MCF 10A (cell line): ENCODE measurements around the gene ARHGAP19. TPM values are rescaled to one million over a fixed set of nuclear protein-coding genes. Genes with fewer than 3 reads are reported as not detected.

ENCODE experiments used
- BruUV-seq: library from RNA; stranded (reverse); fragments of 400-500 nt; replicated peaks from 2 replicates; lab custom pipeline; 2021; lab: Mats Ljungman, UMichigan
- CTCF ChIA-PET: fragments of 300-600 bp; sonication (Branson Sonifier 250); formaldehyde crosslinking; extraction: SDS; loops from one replicate; lab custom pipeline; 2021; ENCODE audit warnings: antibody characterized with exemption, inconsistent platforms; lab: Yijun Ruan, JAX
- POLR2A ChIA-PET: fragments of 300-600, 350-650 bp; sonication (Branson Sonifier 250); formaldehyde crosslinking; extraction: SDS; loops from one replicate; lab custom pipeline; 2020; ENCODE audit warnings: antibody characterized with exemption, inconsistent platforms; lab: Yijun Ruan, JAX
- DNase-seq: peaks from one replicate; pipeline ENCODE4 v3.0.0-alpha.2; 2018; ENCODE audit not compliant: unreplicated experiment
- H3K27ac Mint-ChIP-seq: one replicate; pipeline ENCODE4 v1.8.0; 2022; ENCODE audit warnings: mild to moderate bottlenecking, low read depth, mixed read lengths; ENCODE audit not compliant: unreplicated experiment
- H3K27me3 Mint-ChIP-seq: one replicate; pipeline ENCODE4 v1.8.0; 2022; ENCODE audit warnings: mixed read lengths; ENCODE audit not compliant: insufficient read depth, unreplicated experiment
- H3K36me3 Mint-ChIP-seq: one replicate; pipeline ENCODE4 v1.8.0; 2022; ENCODE audit warnings: mild to moderate bottlenecking, moderate library complexity, mixed read lengths; ENCODE audit not compliant: insufficient read depth, unreplicated experiment
- H3K4me1 Mint-ChIP-seq: one replicate; pipeline ENCODE4 v1.8.0; 2022; ENCODE audit warnings: mixed read lengths; ENCODE audit not compliant: insufficient read depth, unreplicated experiment
- H3K4me3 Mint-ChIP-seq: one replicate; pipeline ENCODE4 v1.8.0; 2022; ENCODE audit warnings: mild to moderate bottlenecking, moderate library complexity, mixed read lengths; ENCODE audit not compliant: unreplicated experiment
- H3K9me3 Mint-ChIP-seq: one replicate; pipeline ENCODE4 v1.8.0; 2022; ENCODE audit warnings: mixed read lengths; ENCODE audit not compliant: unreplicated experiment
- CTCF ChIP-seq: fragments of 200-600 bp; IDR thresholded peaks from one replicate; pipeline ENCODE4 v1.8.0; 2022; ENCODE audit warnings: antibody characterized with exemption, mild to moderate bottlenecking; ENCODE audit not compliant: unreplicated experiment
- intact Hi-C: fragments of 100-400 bp; cut with micrococcal nuclease; formaldehyde crosslinking; loops from 2 replicates; pipeline ENCODE4 v1.14.1; 2022
- total RNA-seq: library from RNA; stranded (reverse); gene quantifications from 2 replicates; pipeline ENCODE4 v1.2.3, GENCODE V29; 2022

The ARHGAP19 gene
- total RNA-seq, 1 experiment from 2014 or later, result 11.7 TPM

GRCh38 chr10:97176226-97176625 lies 116.2 kb downstream of the ARHGAP19 start:
- ChIA-PET CTCF (interaction anchor here (0.6 to 3.2 kb wide), 4 partner anchors 33 to 103 kb away, joined by 3 to 15 read pairs (median 8); no protein-coding TSS in a partner anchor), POLR2A (no interaction called here)
- intact Hi-C loops, result no loop called here
- DNase-seq, result no peak
- Mint-ChIP-seq H3K9me3 (no peaks in the 10 kb centered on the region), H3K4me3 (no peak overlapping the region), H3K27me3 (peaks cover 12% of the 10 kb centered on the region), H3K4me1 (no peaks in the 10 kb centered on the region), H3K36me3 (no peaks in the 10 kb centered on the region), H3K27ac (no peak overlapping the region)
- BruUV-seq, result no TSS peak
- no peak for TF ChIP-seq CTCF

GRCh38 chr10:97175586-97175985 lies 116.9 kb downstream of the ARHGAP19 start:
- H3K4me3 Mint-ChIP-seq, result no peak overlapping the region
- ChIA-PET CTCF (interaction anchor here (3.0 to 3.2 kb wide), 2 partner anchors 34 to 103 kb away, joined by 14 to 15 read pairs; no protein-coding TSS in a partner anchor), POLR2A (no interaction called here)
- no peaks in the 10 kb centered on the region for H3K4me1 Mint-ChIP-seq
- peaks cover 18% of the 10 kb centered on the region for H3K27me3 Mint-ChIP-seq
- no peaks in the 10 kb centered on the region for H3K9me3 Mint-ChIP-seq
- TF ChIP-seq CTCF, result no peak
- H3K36me3 Mint-ChIP-seq, result no peaks in the 10 kb centered on the region
- H3K27ac Mint-ChIP-seq, result no peak overlapping the region
- intact Hi-C loops, result no loop called here
- no peak for DNase-seq
- BruUV-seq, result no TSS peak

- Mint-ChIP-seq H3K9me3 (no peaks in the 10 kb centered on the region), H3K27ac (no peak overlapping the region), H3K27me3 (peaks cover 19% of the 10 kb centered on the region), H3K4me3 (no peak overlapping the region), H3K36me3 (no peaks in the 10 kb centered on the region), H3K4me1 (no peaks in the 10 kb centered on the region)
- no TSS peak for BruUV-seq
- intact Hi-C loops, result no loop called here
- DNase-seq, result no peak
- CTCF ChIA-PET, result interaction anchor here (0.6 to 3.7 kb wide), 3 partner anchors 36 to 800 kb away, joined by 3 to 19 read pairs (median 15); no protein-coding TSS in a partner anchor
- TF ChIP-seq CTCF, result no peak
- POLR2A ChIA-PET, result no interaction called here
Measured at GRCh38 chr10:97174941-97175340, 117.5 kb downstream of the ARHGAP19 start.

DNA sequence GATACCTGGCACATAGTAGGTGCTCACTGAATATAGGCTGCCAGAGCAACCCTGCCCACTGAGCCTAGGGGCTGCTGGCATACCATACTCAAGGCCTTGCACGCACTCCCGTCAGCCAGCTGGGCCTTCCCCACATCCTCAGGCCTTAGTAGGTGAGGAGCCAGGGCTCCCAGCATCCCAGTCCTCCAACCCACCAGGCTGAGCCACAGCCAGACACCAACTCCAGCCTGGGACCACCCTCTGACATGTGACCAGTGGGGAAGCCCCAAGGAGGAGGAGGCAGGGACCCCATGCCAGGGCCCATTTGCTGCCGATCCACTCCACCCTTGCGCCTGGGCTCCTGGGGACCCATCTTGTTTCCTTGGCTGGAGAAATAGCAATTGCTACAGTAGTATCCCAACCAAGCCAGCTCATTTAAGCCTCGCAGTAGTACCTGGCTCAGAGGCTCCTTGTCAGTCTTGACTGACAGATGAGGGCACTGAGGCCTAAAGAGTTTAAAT lies 118.1 kb downstream of the ARHGAP19 start:
- H3K27me3 Mint-ChIP-seq, result peaks cover 25% of the 10 kb centered on the region
- no peaks in the 10 kb centered on the region for H3K4me1 Mint-ChIP-seq
- no peaks in the 10 kb centered on the region for H3K36me3 Mint-ChIP-seq
- H3K27ac Mint-ChIP-seq, result no peak overlapping the region
- H3K9me3 Mint-ChIP-seq, result no peaks in the 10 kb centered on the region
- BruUV-seq, result no TSS peak
- CTCF ChIA-PET, result interaction anchor here (0.6 to 3.7 kb wide), 3 partner anchors 36 to 800 kb away, joined by 3 to 19 read pairs (median 3); no protein-coding TSS in a partner anchor
- H3K4me3 Mint-ChIP-seq, result no peak overlapping the region
- TF ChIP-seq CTCF, result no peak
- intact Hi-C loops, result no loop called here
- DNase-seq, result no peak
- POLR2A ChIA-PET, result no interaction called here
